Mesodermal cell (in vitro differentiated cells): ENCODE data around the gene C10orf105.

ENCODE experiments used
- H3K27ac ChIP-seq: 2 replicates; pipeline ENCODE4 v1.7.0; 2013; ENCODE audit warnings: mild to moderate bottlenecking, low read depth, low read length, moderate library complexity; ENCODE audit not compliant: severe bottlenecking
- H3K36me3 ChIP-seq: 2 replicates; pipeline ENCODE4 v1.7.1; 2013; ENCODE audit warnings: mild to moderate bottlenecking, low read length, moderate library complexity; ENCODE audit not compliant: control insufficient read depth, insufficient read depth
- H3K4me1 ChIP-seq: one replicate; pipeline ENCODE4 v1.7.1; 2013; ENCODE audit warnings: mild to moderate bottlenecking, low read length; ENCODE audit not compliant: insufficient read depth, control insufficient read depth, poor library complexity, severe bottlenecking
- H3K4me3 ChIP-seq: 2 replicates; pipeline ENCODE4 v1.7.0; 2013; ENCODE audit warnings: low read length, control low read depth, mild to moderate bottlenecking; ENCODE audit not compliant: insufficient read depth, poor library complexity, severe bottlenecking; ENCODE audit errors: extremely low read depth
- H3K9me3 ChIP-seq: 2 replicates; pipeline ENCODE4 v1.7.1; 2013; ENCODE audit warnings: mild to moderate bottlenecking, low read length, moderate library complexity; ENCODE audit not compliant: control insufficient read depth
- WGBS, 2 experiments: methylation state at CpG; one replicate each; pipeline ENCODE4 v1.1.5; 2013; ENCODE audit warnings: missing lambda C conversion rate in 2 of 2; ENCODE audit not compliant: insufficient coverage in 2 of 2; 5-methylcytosine and 5-hydroxymethylcytosine counted together

The C10orf105 gene

GRCh38 chr10:71714592-71714991 is 5.0 kb downstream of the C10orf105 start:
- Histone ChIP-seq H3K4me3 (no peak overlapping the region), H3K27ac (no peak overlapping the region), H3K9me3 (no peaks in the 10 kb centered on the region), H3K4me1 (peaks cover 19% of the 10 kb centered on the region), H3K36me3 (no peaks in the 10 kb centered on the region)
- WGBS, 2 experiments: 92% methylated on average over 2 of the region's 5 CpGs

GRCh38 chr10:71714031-71714410 is 5.6 kb downstream of the C10orf105 start:
- Histone ChIP-seq H3K36me3 (no peaks in the 10 kb centered on the region), H3K4me1 (peaks cover 15% of the 10 kb centered on the region), H3K9me3 (no peaks in the 10 kb centered on the region), H3K27ac (no peak overlapping the region), H3K4me3 (no peak overlapping the region)
- 92 to 98% methylated on average over 3 to 4 of the region's 4 CpGs for WGBS, 2 experiments

GRCh38 chr10:71713135-71714030 is 6.2 kb downstream of the C10orf105 start:
- Histone ChIP-seq H3K27ac (no peak overlapping the region), H3K4me3 (no peak overlapping the region)

GRCh38 chr10:71712572-71713134 is 6.9 kb downstream of the C10orf105 start:
- no peak overlapping the region for H3K27ac ChIP-seq
- H3K4me3 ChIP-seq: no peak overlapping the region
- H3K36me3 ChIP-seq: no peaks in the 10 kb centered on the region
- H3K4me1 ChIP-seq: peaks cover 14% of the 10 kb centered on the region
- 91 to 96% methylated on average over 16 to 17 of the region's 17 CpGs for WGBS, 2 experiments
- no peaks in the 10 kb centered on the region for H3K9me3 ChIP-seq

More at GRCh38 chr10:71713135-71714030, 6.2 kb downstream of the C10orf105 start:
- no peaks in the 10 kb centered on the region for H3K9me3 ChIP-seq
- H3K4me1 ChIP-seq: peaks cover 14% of the 10 kb centered on the region
- WGBS, 2 experiments: 76 to 82% methylated on average over 9 to 10 of the region's 12 CpGs
- no peaks in the 10 kb centered on the region for H3K36me3 ChIP-seq

GRCh38 chr10:71712170-71712569 is 7.4 kb downstream of the C10orf105 start:
- 93 to 100% methylated on average over 1 to 2 of the region's 2 CpGs for WGBS, 2 experiments
- peaks cover 14% of the 10 kb centered on the region for H3K4me1 ChIP-seq
- no peak overlapping the region for H3K4me3 ChIP-seq
- no peak overlapping the region for H3K27ac ChIP-seq
- H3K36me3 ChIP-seq: no peaks in the 10 kb centered on the region
- H3K9me3 ChIP-seq: no peaks in the 10 kb centered on the region

GRCh38 chr10:71711052-71711623 is 8.4 kb downstream of the C10orf105 start:
- no peak overlapping the region for H3K4me3 ChIP-seq
- H3K4me1 ChIP-seq: peaks cover 14% of the 10 kb centered on the region
- H3K9me3 ChIP-seq: no peaks in the 10 kb centered on the region
- no peaks in the 10 kb centered on the region for H3K36me3 ChIP-seq
- no peak overlapping the region for H3K27ac ChIP-seq
- 92 to 93% methylated on average over 3 to 4 of the region's 6 CpGs for WGBS, 2 experiments

GRCh38 chr10:71710519-71710918 is 9.1 kb downstream of the C10orf105 start:
- no peaks in the 10 kb centered on the region for H3K9me3 ChIP-seq
- no peak overlapping the region for H3K27ac ChIP-seq
- peaks cover 14% of the 10 kb centered on the region for H3K4me1 ChIP-seq
- WGBS, 2 experiments: 89 to 100% methylated on average over 2 of the region's 2 CpGs
- no peak overlapping the region for H3K4me3 ChIP-seq
- no peaks in the 10 kb centered on the region for H3K36me3 ChIP-seq

- Histone ChIP-seq H3K27ac (no peak overlapping the region), H3K9me3 (no peaks in the 10 kb centered on the region), H3K36me3 (no peaks in the 10 kb centered on the region), H3K4me1 (peaks cover 12% of the 10 kb centered on the region), H3K4me3 (no peak overlapping the region)
- WGBS, 2 experiments: 83 to 87% methylated on average over 22 to 25 of the region's 28 CpGs
Measured at GRCh38 chr10:71708897-71709882, 10.4 kb downstream of the C10orf105 start.

GRCh38 chr10:71708301-71708703 is 11.3 kb downstream of the C10orf105 start:
- WGBS, 2 experiments: 15 to 23% methylated on average over 8 to 10 of the region's 10 CpGs
- Histone ChIP-seq H3K36me3 (no peaks in the 10 kb centered on the region), H3K4me3 (no peak overlapping the region), H3K9me3 (no peaks in the 10 kb centered on the region), H3K4me1 (peaks cover 3% of the 10 kb centered on the region), H3K27ac (no peak overlapping the region)

GRCh38 chr10:71707240-71707789 is 12.3 kb downstream of the C10orf105 start:
- Histone ChIP-seq H3K27ac (no peak overlapping the region), H3K4me3 (no peak overlapping the region), H3K36me3 (no peaks in the 10 kb centered on the region), H3K9me3 (no peaks in the 10 kb centered on the region), H3K4me1 (no peaks in the 10 kb centered on the region)
- WGBS, 2 experiments: 91 to 96% methylated on average over 5 of the region's 5 CpGs
